Esophagus squamous epithelium (tissue), 4 donors: ENCODE results near the gene CDK5RAP2.

ENCODE experiments used
- POLR2A ChIP-seq, 4 donors: fragments of 450-650 bp; IDR thresholded peaks; one replicate each; pipeline ENCODE4 v1.6.1; 2017; ENCODE audit warnings: antibody characterized with exemption in 4 of 4, mild to moderate bottlenecking in 4 of 4, moderate library complexity in 3 of 4
- TF ChIP-seq, protein P1 (sequence below), 6 experiments: fragments of 450-650 bp in 4 of 6; fragments of 200-600 bp in 2 of 6; sonication (generic) in 2 of 6; IDR thresholded peaks; one replicate each; pipeline ENCODE4 v1.5.1; 2016 to 2019; ENCODE audit warnings: antibody characterized with exemption in 6 of 6, mild to moderate bottlenecking in 4 of 6, moderate library complexity in 4 of 6

- TF ChIP-seq, protein P1, sequence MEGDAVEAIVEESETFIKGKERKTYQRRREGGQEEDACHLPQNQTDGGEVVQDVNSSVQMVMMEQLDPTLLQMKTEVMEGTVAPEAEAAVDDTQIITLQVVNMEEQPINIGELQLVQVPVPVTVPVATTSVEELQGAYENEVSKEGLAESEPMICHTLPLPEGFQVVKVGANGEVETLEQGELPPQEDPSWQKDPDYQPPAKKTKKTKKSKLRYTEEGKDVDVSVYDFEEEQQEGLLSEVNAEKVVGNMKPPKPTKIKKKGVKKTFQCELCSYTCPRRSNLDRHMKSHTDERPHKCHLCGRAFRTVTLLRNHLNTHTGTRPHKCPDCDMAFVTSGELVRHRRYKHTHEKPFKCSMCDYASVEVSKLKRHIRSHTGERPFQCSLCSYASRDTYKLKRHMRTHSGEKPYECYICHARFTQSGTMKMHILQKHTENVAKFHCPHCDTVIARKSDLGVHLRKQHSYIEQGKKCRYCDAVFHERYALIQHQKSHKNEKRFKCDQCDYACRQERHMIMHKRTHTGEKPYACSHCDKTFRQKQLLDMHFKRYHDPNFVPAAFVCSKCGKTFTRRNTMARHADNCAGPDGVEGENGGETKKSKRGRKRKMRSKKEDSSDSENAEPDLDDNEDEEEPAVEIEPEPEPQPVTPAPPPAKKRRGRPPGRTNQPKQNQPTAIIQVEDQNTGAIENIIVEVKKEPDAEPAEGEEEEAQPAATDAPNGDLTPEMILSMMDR (IDR thresholded peaks at IDR 0.05), result no peak
- no peak for TF ChIP-seq POLR2A (IDR thresholded peaks at IDR 0.05)
Observed at GRCh38 chr9:120587328-120587727, 7.4 kb upstream of the CDK5RAP2 start.
